ENCODE measurements around the gene BMP7.
"Not testable (repeated sequence)": the region's sequence is repeated elsewhere in the genome, so short reads cannot be mapped to it uniquely, and the experiment has no call there.

BMP7 gene

DNA sequence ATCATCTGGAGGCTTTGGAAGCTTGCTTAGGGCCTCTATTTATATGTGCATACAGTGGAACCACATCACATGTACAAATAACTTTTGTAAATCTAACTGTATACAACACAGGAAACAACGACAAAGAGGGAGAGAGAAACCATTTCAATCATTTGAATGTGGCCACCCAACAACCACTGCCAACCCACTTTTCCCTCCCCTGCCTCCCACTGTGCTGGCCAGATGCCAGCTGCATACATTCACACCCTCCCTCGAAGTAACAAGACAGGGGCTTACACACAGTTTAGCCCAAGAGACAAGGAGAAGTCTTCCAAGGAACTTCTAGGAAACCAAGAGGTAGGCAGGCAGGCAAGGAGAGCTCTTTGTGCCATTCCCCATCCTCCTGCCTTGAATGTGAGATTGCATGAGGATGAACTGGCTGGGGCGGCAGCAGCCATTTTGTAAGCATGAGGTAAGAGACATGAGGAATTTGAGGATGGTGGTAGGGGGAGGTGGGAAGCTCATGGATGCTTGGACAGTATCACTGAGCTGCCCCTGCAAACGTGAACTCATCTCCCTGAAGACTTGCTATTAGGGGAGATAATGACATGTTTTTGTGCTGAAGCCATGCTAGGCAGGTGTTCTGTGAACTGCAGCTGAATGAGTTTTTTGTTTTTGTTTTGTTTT is 18.2 kb downstream of the BMP7 start:
- DNase-seq, result no peak

DNA sequence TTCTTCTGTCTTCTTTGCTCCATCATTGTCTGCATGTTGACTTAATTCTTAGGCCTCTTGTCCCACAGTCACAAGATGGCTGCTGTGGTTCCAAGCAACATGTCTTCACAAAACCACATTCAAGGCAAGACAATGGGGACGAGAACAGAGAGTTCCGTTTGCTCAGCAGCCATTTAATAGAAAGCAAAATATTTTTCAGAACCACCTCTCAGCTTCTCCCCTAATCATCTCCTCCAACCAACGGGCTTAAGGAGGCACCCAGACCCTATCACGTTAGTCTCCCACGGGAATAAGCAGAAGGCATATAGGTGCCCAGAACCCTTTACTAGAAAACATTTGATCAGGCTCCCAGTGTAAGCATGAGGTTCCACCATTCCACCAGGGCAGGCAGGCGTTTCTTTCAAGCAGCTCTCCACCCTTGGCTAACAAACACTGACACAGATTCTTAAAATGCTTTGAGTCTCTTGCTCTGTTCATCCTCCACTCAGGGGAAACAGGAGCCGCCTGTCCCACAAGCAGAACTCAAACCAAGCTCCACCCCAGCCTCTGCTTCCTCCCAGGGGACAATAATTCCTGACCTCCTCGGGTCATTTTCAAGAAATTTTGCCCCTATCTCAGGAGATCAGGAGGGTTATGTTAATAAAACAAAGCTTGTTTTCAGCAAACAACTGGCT is 19.0 kb downstream of the BMP7 start:
- DNase-seq, result no peak

DNA sequence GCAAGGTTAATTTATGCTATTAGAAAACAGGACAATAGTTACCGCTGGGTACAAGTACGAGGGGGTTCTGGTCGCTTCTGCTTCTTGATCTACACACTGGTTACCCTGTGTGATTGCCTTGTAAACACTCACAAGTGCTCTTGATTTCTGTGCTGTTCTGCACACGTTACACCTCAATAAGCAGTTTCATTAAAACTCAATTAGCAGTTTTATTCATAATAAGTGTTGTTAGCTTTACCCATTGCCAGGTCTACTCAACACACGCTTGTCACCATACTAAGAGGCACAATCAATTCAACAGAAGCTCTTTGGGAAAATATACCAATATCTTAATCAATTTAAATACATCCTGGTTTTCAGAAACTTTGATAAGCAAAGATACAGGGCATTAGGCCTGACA is 20.4 kb downstream of the BMP7 start:
- DNase-seq, result no peak

DNA sequence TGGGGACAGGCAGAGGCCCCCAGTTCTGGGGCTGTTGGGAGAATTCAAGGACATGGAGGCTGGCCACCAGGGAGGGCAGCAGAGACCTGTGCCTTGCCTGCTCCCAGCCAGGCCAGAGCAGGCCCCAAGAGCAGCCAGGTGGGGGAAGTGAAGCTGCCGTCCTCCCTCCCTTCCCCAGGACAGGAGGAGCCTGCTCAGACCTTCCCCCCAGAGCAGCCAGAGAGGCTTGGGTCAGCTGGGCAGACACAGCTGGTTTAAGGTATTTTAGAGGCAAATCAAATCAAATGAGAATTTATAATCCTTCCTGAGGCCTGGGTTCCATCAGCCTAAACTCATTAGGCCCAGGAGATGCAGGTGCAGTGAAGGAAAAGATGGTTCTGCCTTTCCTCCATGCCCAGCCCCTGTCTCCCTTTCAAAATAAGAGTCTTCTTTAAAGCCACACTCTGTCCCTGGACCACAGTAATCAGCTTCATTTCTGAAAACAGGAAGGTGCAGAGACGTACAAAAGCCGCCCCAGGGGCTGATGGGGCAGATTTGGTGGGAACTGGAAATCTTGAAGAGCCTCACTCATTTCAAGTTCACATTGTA is 21.7 kb downstream of the BMP7 start:
- no peak for DNase-seq

DNA sequence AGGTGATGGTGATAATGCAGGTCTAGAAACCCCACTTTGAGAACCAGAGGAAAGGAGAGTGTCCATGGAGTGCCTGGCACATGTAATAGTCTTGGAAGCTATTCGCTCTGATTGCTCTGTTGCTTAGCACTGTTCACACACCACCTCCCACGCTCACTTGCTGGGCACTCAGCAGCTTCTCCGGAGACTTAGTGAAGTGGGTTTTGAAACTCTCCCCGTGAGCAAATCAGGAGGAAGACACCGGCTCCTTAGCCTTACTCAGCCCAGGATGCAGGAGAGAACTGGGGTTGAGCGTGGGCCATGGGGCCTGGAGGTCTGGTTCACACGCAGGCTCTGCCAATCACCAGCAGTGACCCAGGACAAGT is 22.2 kb downstream of the BMP7 start:
- DNase-seq, result no peak

DNA sequence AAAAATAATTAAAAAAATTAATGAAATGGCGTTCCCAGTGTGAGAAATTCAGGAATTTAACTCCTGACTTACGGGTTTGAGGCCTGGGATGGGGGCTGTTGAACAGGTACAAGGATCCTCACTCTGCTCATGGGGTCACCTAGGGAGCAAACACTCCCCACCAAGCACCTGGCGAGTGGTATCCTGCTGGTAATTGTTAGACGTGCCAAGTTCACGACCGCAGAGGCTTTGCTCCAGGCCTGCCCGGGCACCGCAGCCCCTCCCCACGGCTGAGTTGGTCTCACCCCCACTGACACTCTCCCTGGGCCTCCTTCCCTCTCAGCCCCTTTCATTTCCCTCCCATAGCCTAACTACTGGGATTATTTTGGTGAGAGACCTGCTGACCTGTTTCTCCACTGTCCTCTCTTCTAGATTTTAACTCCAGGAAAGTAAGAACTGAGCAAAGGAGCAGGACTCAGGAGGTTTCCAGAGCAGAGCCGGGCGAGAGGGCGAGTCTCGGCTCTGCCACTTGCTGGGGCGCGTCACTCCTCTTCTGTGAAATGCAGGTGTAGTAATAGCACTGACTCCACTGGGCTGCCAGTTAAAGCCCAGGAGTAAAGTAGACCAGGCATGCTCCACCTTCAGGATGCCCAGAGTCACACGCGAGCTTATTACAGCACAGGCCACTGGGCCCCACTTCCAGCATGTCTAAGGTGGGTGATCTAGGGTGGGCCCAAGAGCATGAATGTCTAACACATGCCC is 22.8 kb downstream of the BMP7 start:
- no peak for DNase-seq

DNA sequence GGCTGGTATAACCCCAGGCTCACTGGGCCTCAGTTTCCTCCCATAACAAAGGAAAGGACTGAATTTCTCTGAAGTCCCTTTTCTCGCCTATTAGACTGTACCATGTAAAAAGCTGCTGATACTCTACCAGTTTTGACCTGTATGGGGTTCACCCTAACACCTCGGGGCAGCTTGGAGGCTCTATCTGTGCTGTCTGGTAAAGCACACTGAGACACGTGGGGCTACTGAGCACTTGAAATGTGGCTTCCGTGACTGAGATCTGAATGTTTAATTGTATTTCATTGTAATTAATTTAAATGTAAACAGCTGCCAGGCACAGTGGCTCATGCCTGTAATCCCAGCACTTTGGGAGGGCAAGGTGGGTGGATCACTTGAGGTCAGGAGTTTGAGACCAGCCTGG is 24.0 kb downstream of the BMP7 start:
- DNase-seq, result no peak

DNA sequence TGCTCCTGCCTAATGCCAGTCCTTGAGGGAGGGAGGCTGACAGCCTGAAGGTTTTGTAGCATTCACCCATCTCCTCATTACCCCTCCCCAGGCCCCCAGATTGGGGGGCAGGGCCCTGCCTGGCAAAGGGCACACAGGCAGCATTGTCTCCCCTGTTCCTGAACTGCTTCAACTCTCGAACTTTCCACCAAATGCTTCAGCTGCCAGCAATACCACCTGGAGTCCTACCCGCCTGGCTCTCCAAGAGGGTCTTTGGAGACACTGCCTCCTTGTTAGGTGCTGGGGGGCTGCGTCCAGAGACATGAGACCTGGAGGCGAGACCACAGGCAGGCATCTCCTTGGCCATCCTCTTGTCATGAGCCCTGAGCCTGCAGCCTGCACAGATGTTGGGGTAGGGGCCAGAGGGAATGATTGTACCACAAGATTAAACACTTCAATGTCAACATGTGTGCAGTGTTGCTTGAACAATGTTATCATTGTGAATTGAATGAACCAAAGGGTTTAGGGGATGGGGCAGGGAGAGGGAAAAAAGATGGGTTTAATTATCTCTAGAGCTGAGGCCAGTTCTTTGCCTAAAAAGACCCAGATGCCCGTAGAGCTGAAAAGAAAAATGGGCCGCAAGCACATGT is 25.0 kb downstream of the BMP7 start:
- DNase-seq, result no peak

DNA sequence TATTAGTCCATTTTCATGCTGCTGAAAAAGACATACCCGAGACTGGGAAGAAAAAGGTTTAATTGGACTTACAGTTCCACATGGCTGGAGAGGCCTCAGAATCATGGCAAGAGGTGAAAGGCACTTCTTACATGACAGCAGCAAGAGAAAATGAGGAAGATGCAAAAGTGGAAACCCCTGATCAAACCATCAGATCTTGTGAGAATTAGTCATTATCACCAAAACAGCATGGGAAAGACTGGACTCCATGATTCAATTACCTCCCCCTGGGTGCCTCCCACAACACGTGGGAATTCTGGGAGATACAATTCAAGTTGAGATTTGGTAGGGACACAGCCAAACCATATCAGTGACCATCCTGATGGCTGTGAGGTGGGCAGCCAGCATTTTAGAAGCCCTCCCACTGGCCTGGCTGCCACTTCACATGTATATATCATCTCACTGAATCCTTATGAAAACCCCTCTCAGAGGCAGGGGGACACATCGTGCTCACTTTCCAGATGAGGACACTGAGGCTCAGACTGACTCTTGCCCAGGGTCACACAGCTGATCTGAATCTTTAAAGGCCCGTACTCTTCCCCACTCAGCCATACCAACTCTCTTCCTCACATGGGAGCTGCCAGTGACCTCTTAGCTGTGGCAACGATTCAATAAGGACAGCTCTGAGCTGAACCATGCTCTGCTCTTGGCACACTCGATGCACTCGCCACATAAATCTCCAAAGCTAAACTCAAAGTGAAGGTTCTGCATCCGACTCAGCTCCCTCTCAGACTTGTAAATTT is 25.7 kb downstream of the BMP7 start:
- DNase-seq, result no peak

DNA sequence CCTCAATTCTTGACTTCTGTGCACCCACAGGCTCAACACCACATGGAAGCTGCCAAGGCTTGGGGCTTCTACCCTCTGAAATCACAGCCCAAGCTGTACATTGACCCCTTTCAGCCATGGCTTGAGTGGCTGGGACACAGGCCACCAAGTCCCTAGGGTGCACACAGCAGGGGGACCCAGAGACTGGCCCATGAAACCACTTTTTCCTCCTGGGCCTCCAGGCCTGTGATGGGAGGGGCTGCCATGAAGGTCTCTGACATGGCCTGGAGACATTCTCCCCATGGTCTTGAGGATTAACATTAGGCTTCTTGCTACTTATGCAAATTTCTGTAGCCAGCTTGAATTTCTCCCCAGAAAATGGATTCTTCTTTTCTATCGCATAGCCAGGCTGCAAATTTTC is 26.7 kb downstream of the BMP7 start:
- DNase-seq, result not testable (repeated sequence)

DNA sequence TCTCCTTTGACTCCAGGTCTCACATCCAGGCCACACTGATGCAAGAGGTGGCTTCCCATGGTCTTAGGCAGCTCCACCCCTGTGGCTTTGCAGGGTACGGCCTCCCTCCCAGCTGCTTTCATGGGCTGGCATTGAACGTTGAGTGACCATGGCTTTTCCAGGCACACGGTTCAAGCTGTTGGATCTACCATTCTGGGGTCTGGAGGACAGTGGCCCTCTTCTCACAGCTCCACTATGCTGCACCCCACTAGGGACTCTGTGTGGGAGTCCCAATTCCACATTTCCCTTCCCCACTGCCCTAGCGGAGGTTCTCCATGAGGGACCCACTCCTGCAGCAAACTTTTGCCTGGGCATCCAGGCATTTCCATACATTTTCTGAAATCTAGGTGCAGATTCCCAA is 27.1 kb downstream of the BMP7 start:
- DNase-seq, result not testable (repeated sequence)

DNA sequence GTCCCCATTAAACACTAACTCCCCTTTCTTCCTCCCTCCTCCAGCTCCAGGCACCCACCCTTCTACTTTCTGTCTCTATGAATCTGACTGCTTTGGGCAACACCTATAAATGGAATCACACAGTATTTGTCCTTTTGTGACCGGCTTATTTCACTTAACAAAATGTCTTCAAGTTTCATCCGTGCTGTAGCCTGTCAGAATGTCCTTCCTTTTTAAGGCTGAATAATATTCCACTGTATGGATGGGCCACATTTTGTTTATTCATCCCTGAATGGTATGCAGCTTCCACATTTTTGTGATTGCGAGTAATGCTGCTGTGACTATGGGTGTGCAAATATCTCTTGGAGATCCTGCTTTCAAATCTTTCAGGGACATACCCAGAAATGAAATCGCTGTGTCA is 28.4 kb downstream of the BMP7 start:
- no peak for DNase-seq

DNA sequence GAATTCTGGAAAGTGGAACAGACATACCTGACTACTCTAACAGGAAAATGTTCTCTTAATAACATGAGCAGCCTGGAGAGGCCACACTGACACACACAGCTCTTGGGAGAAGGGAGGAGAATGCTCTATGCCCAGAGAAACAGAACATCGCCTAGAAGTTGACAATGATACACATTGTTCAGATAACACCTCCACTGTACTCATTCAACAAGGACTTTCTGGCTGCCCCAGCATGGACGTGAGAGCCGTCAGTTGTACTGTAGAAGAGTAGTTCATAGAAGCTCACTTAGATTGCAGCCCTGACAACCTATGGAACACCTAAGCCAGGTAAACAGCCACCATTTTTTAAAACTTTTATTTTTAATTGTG is 28.9 kb downstream of the BMP7 start:
- no peak for DNase-seq

DNA sequence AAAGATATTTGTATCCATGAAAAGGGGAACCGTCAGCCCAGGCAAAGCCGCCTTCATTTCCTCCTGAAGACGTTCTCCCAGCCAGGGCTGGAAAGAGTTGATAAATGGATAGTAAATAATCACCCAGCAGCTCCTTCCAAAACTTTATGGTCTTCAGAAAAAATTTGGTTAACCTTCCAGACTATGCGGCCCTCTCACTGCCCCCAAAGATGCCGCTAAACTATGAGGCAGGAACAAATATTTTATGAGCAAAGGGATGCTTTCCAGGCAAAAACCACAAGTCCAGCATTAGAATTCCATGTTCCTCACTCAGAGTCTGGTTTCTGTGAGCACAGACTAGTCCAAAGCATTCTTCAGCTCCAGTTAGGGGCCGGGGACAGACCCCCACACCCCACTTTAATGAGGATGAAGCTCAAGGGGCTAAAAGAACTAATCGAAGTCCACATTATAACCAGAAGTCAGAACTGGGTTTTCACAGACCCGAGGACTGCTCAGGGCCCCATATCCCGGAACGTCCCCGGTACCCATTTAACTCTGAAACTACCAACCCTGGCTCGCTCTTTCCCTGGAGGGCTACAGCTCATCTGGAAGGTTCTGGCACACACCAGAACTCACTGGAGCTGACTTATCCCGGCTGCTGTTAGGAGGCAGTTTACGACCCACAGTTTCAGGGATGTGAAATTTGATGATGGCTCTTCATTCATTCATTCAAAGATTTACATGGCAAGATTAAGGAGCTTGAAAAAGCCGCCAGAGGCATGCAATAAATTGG is 29.4 kb downstream of the BMP7 start:
- DNase-seq, result no peak

DNA sequence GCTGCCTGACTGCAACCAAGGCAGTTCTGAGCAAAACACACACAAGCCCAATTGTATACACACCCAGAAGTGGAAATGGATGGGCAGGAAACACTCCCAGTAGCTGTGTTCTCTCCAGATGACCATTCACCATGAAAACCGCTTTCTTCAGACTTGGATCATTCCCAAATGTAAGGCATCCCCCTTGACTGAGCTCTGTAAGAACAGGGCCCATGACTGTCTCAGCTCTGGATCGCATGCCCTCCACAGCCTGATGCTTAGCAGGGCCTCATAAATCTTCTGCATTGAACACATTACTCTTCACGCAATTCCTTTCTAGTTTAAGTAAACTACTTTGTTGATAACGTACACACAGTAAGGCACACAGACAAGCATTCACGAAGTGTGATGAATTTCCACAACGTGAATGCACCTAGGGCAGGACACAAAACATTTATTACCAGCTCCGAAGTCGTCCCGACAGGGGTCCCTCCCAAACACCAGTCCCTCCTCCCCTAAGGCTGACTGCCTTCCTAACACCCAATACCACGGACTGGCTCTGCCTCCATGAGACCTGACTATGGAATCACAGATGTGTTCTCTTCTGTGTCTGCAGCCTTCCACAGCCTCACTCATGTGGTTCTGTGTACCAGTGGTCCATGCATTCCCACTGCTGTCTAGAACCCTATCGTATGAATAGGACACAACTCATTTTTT is 31.7 kb downstream of the BMP7 start:
- no peak for DNase-seq

DNA sequence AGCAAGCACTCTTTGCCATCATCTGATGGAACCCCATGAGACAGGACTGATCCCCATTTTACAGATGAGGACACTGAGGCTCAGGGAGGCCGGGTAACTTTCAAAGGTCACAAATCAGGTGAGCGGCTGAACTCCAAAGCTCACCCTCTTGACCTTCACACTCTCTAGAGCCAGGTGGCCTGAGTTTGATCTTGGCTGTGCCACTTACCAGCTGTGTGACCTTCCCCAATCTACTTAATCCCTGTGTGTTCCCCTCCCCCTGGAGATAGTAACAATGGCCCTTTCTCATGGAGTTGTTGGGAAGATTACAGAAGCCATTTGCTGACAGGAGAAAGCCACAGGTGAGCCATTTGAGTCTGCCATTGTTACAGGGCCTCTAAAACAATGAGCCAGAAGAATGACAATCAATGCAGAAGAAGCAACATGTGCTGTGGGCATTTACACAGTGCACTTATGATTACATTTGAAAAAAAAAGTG is 34.5 kb downstream of the BMP7 start:
- no peak for DNase-seq

DNA sequence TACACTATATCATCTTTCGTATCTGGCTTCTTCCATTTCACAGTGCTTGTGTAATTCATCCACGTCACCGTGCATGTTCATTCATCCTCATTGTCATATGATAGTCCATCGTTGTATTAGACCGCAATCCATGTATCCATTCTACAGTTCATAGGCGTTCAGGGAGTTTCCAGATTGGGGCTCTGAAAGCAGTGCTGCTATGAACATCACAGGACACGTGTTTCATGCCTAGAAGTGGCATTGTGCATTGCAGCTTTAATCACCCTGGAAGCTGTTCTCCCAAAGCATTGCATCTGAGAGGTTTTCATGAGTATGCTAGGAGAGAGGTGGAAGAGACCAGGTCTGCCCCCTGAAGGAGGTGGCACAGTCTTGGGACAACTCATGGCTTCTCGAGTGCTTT is 35.3 kb downstream of the BMP7 start:
- no peak for DNase-seq

DNA sequence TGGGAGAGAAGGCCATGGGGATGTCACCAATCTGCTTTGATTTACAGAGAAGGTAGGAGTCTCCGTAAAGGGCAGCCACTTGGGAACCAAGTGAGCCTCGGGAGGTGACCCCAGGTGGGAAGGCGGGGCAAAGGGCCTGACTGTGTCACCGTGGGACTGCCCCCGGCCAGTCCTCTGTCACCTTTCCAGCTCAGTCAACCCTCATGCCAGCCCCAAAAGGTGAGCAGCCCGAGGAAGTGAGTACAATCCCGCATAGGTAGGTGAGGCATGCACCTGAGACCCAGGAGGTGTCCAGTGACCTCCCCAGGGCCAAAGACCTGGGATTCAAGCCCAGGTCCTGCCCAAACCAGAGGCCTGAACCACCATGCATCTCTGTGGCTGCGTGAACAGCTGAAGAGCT is 36.2 kb downstream of the BMP7 start:
- DNase-seq, result no peak

DNA sequence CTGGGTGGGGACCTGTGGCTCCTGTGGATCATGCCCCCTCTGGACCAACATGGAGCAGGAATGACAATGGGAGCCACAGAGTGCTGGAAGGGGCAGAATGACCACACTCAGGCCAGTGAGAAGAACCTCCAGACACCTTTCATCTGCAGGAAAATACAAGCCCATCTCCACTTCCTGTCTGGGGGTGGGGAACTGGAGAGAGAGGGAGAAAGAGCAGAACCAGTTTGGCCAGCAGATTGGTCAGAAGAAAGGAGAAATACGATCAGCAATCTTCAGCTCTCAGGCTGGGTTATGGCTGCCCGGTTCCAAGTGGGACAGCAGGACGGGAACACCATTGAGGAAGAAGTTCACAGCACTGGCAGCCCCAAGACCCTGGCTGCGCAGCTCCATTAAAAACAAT is 37.0 kb downstream of the BMP7 start:
- no peak for DNase-seq

DNA sequence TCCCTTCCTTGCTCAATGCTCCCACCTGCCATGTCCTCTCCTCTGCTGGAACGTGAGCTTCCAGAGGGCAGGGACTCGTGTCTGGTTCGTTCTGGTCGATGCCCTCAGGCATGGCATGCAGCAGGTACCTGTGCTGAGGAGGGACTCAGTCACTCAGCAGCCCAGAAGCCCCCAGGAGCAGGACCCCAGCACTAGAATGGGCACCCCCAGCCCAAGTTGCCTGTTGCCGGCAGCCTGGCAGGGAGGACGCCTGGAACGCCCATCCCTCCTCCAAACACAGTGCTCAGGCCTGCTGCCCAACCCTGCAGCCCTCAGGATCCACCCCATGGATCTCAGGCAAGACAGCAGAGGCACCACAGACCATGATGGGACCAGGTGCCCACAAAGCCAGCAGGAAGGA is 40.6 kb downstream of the BMP7 start:
- DNase-seq, result no peak

DNA sequence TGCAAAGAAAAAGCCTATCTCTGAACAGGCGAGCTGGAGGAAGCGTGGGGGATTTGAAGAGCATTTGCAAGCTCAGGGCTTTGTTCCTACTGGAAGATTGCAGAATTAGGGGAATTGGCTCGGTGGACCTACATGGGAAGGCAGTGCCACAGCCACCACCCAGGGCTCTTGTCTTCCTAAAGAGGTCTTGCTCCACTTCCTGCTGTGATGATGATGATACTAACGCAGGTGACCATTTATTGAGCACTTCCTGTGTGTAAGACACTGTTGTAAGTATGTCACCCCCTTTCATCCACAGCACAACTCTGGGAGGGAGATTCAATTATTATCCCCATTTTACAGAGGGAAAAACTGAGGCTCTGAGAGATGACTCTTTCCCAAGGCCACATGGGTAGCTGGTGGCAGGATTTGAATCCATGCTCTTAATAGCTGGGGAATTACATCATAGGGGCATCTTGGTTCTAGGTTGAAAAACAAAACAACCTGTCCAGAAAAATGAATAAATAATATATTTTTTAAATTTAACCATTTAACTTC is 41.2 kb downstream of the BMP7 start:
- no peak for DNase-seq
